H1 (cell line): ENCODE measurements around the gene NPTXR. TPM values are rescaled to one million over a fixed set of nuclear protein-coding genes. Genes with fewer than 3 reads are reported as not detected.
A peak's percentile ranks its signal among the peaks of the same experiment; 100 is the strongest.

ENCODE experiments used
- CTCF ChIA-PET: fragments of 300-600 bp; sonication (Branson Sonifier 250); formaldehyde crosslinking; loops from one replicate; lab custom pipeline; 2021; ENCODE audit not compliant: partially characterized antibody; lab: Charles Lee
- POLR2A ChIA-PET: fragments of 300-600 bp; sonication (Branson Sonifier 250); formaldehyde crosslinking; loops from one replicate; lab custom pipeline; 2021; ENCODE audit warnings: inconsistent platforms; ENCODE audit not compliant: partially characterized antibody; lab: Charles Lee
- DNase-seq, 2 experiments: peaks; one replicate each; pipeline versions ENCODE4 v3.0.0 to v3.0.0-alpha.2; 2010 to 2022; ENCODE audit warnings: low spot score in 2 of 2, low read depth in 1 of 2, mixed read lengths in 1 of 2
- FAIRE-seq: peaks from 2 replicates; lab custom pipeline; 2011; peaks lifted over from hg19 to GRCh38; lab: Jason Lieb, UNC
- H2AFZ ChIP-seq: 2 replicates; pipeline ENCODE4 v1.8.1; 2012; ENCODE audit warnings: low read length, inconsistent platforms
- H2AK5ac ChIP-seq: 2 replicates; pipeline ENCODE4 v1.6.1; 2013; ENCODE audit warnings: low read depth, low read length
- H2BK120ac ChIP-seq: replicated peaks from 2 replicates; pipeline ENCODE3; 2013; ENCODE audit warnings: low read depth, low read length, inconsistent platforms
- H2BK12ac ChIP-seq: 2 replicates; pipeline ENCODE4 v1.6.1; 2013; ENCODE audit warnings: low read depth, low read length
- H2BK15ac ChIP-seq: 2 replicates; pipeline ENCODE4 v1.6.1; 2013; ENCODE audit warnings: low read length
- H2BK20ac ChIP-seq: 2 replicates; pipeline ENCODE4 v1.6.1; 2013; ENCODE audit warnings: low read length
- H2BK5ac ChIP-seq: 2 replicates; pipeline ENCODE4 v1.6.1; 2013; ENCODE audit warnings: low read depth, low read length
- H3K14ac ChIP-seq: 2 replicates; pipeline ENCODE4 v1.6.1; 2013; ENCODE audit warnings: inconsistent platforms; ENCODE audit not compliant: insufficient read length
- H3K18ac ChIP-seq: 2 replicates; pipeline ENCODE4 v1.6.1; 2013; ENCODE audit warnings: low read length; ENCODE audit errors: extremely low read depth
- H3K23ac ChIP-seq: 2 replicates; pipeline ENCODE4 v1.6.1; 2013; ENCODE audit warnings: inconsistent platforms; ENCODE audit not compliant: insufficient read length
- H3K23me2 ChIP-seq: 2 replicates; pipeline ENCODE4 v1.6.1; 2013; ENCODE audit warnings: low read depth, low read length
- H3K27ac ChIP-seq: 2 replicates; pipeline ENCODE4 v1.6.1; 2011; ENCODE audit warnings: low read depth, low read length, inconsistent platforms
- H3K27me3 ChIP-seq, 4 experiments: replicated peaks in 1 of 4; 1 replicate in 1 of 4; 2 replicates in 3 of 4; pipeline versions ENCODE4 v1.6.1 to v1.8.1; 2011 to 2013; ENCODE audit warnings: low read length in 3 of 4, mild to moderate bottlenecking in 3 of 4, inconsistent platforms in 2 of 4, mixed read lengths in 2 of 4, moderate library complexity in 1 of 4; ENCODE audit not compliant: control insufficient read depth in 3 of 4, insufficient read depth in 3 of 4; ENCODE audit errors: extremely low read depth in 1 of 4
- H3K36me3 ChIP-seq, 4 experiments: 2 replicates each; pipeline versions ENCODE4 v1.6.1 to v1.8.1; 2011 to 2013; ENCODE audit warnings: mild to moderate bottlenecking in 4 of 4, low read length in 3 of 4, moderate library complexity in 2 of 4, control low read depth in 1 of 4, inconsistent platforms in 1 of 4; ENCODE audit not compliant: insufficient read depth in 4 of 4, control insufficient read depth in 2 of 4
- H3K4ac ChIP-seq: replicated peaks from 2 replicates; pipeline ENCODE3; 2013; ENCODE audit warnings: low read length, low read depth, mixed read lengths, inconsistent platforms; ENCODE audit not compliant: insufficient read length
- H3K4me1 ChIP-seq, 4 experiments: replicated peaks in 1 of 4; 1 replicate in 1 of 4; 2 replicates in 3 of 4; pipeline versions ENCODE4 v1.6.1 to v1.8.1; 2011 to 2013; ENCODE audit warnings: low read length in 3 of 4, inconsistent platforms in 2 of 4, mixed read lengths in 1 of 4; ENCODE audit not compliant: insufficient read depth in 4 of 4, control insufficient read depth in 3 of 4
- H3K4me2 ChIP-seq, 2 experiments: 2 replicates each; pipeline versions ENCODE4 v1.6.1 to v1.8.1; 2011 to 2013; ENCODE audit warnings: low read depth in 2 of 2, low read length in 2 of 2, control low read depth in 1 of 2, inconsistent platforms in 1 of 2, mild to moderate bottlenecking in 1 of 2; ENCODE audit not compliant: insufficient read depth in 1 of 2
- H3K4me3 ChIP-seq, 4 experiments: fragments of 200-600, 300-600 bp in 1 of 4; sonication (generic), shearing (Covaris generic), sonication (Bioruptor Twin) in 1 of 4; 2 replicates each; pipeline versions ENCODE4 v1.5.1 to v1.8.1; 2011 to 2016; ENCODE audit warnings: low read length in 4 of 4, low read depth in 3 of 4, control low read depth in 2 of 4, inconsistent platforms in 2 of 4, mild to moderate bottlenecking in 2 of 4, mixed read lengths in 1 of 4, moderate library complexity in 1 of 4; ENCODE audit not compliant: insufficient read depth in 2 of 4; ENCODE audit errors: extremely low read depth in 1 of 4
- H3K56ac ChIP-seq: replicated peaks from 2 replicates; pipeline ENCODE3; 2013; ENCODE audit warnings: low read depth, mild to moderate bottlenecking, mixed read lengths, low read length, inconsistent platforms; ENCODE audit not compliant: insufficient read length
- H3K79me1 ChIP-seq: 2 replicates; pipeline ENCODE4 v1.6.1; 2013; ENCODE audit warnings: low read depth, low read length, control low read depth
- H3K79me2 ChIP-seq, 2 experiments: 2 replicates each; pipeline versions ENCODE4 v1.6.1 to v1.8.1; 2012 to 2013; ENCODE audit warnings: low read length in 2 of 2, mild to moderate bottlenecking in 2 of 2, inconsistent platforms in 1 of 2; ENCODE audit not compliant: insufficient read depth in 2 of 2, control insufficient read depth in 1 of 2
- H3K9ac ChIP-seq, 4 experiments: replicated peaks in 1 of 4; 1 replicate in 1 of 4; 2 replicates in 3 of 4; pipeline versions ENCODE4 v1.6.1 to v1.8.1; 2011 to 2013; ENCODE audit warnings: low read depth in 3 of 4, low read length in 3 of 4, control low read depth in 2 of 4, mild to moderate bottlenecking in 2 of 4, moderate library complexity in 2 of 4, inconsistent platforms in 1 of 4; ENCODE audit errors: extremely low read depth in 1 of 4
- H3K9me3 ChIP-seq, 2 experiments: 2 replicates each; pipeline versions ENCODE4 v1.6.1 to v1.8.1; 2012 to 2013; ENCODE audit warnings: mild to moderate bottlenecking in 2 of 2, moderate library complexity in 2 of 2, control low read depth in 1 of 2, inconsistent platforms in 1 of 2, low read depth in 1 of 2, low read length in 1 of 2, mixed read lengths in 1 of 2; ENCODE audit not compliant: insufficient read depth in 2 of 2
- H4K20me1 ChIP-seq, 2 experiments: replicated peaks in 1 of 2; 2 replicates each; pipeline versions ENCODE3 to v1.8.1; 2011 to 2013; ENCODE audit warnings: inconsistent platforms in 2 of 2, low read length in 2 of 2, mild to moderate bottlenecking in 1 of 2; ENCODE audit not compliant: insufficient read depth in 2 of 2, control insufficient read depth in 1 of 2
- H4K5ac ChIP-seq: 2 replicates; pipeline ENCODE4 v1.6.1; 2013; ENCODE audit warnings: low read length, low read depth, mixed read lengths, inconsistent platforms; ENCODE audit not compliant: insufficient read length
- H4K8ac ChIP-seq: 2 replicates; pipeline ENCODE4 v1.8.0; 2013; ENCODE audit warnings: mild to moderate bottlenecking, moderate library complexity, low read length, inconsistent platforms; ENCODE audit not compliant: insufficient read depth; ENCODE audit errors: extremely low read depth
- H4K91ac ChIP-seq: replicated peaks from 2 replicates; pipeline ENCODE3; 2013; ENCODE audit warnings: low read length, mixed read lengths, inconsistent platforms; ENCODE audit not compliant: insufficient read length
- KDM5A ChIP-seq: fragments of 200-600 bp; IDR thresholded peaks from 2 replicates; pipeline ENCODE4 v1.7.1; 2012; ENCODE audit warnings: mild to moderate bottlenecking, low read length, inconsistent platforms, mixed read lengths
- RAD21 ChIP-seq, 2 experiments: IDR thresholded peaks in 1 of 2; conservative IDR thresholded peaks in 1 of 2; 2 replicates each; pipeline ENCODE4 v1.6.1; 2011; ENCODE audit warnings: low read depth in 2 of 2, low read length in 2 of 2, improper control_type of control experiment in 1 of 2, inconsistent platforms in 1 of 2, mild to moderate bottlenecking in 1 of 2, moderate library complexity in 1 of 2
- WGBS, 2 experiments: shearing (Covaris generic) in 1 of 2; methylation state at CpG; one replicate each; pipeline versions ENCODE4 v1.1.6 to v1.1.7; 2013 to 2015; ENCODE audit warnings: low lambda C conversion rate in 2 of 2, mixed read lengths in 2 of 2, inconsistent platforms in 1 of 2, low coverage in 1 of 2, missing lambda C conversion rate in 1 of 2; ENCODE audit not compliant: insufficient replicate concordance in 2 of 2, insufficient coverage in 1 of 2, insufficient read length in 1 of 2; ENCODE audit errors: extremely low coverage in 1 of 2, missing lambda C conversion rate in 1 of 2; 5-methylcytosine and 5-hydroxymethylcytosine counted together
- polyA plus RNA-seq, 7 experiments: library from polyadenylated mRNA; depleted of rRNA in 3 of 7; stranded (reverse) in 5 of 7; unstranded in 2 of 7; fragments of >200 nt in 5 of 7; fragments of 200-250 nt in 2 of 7; gene quantifications; 1 replicate in 5 of 7; 2 replicates in 1 of 7; 4 replicates in 1 of 7; pipeline versions ENCODE4 v1.2.1 to v1.2.3, GENCODE V29; 2011 to 2013; ENCODE audit warnings: missing spikeins in 2 of 7, mixed read lengths in 2 of 7
- total RNA-seq: library from RNA; stranded (reverse); fragmentation: NEBNext Ultra II Directional; extraction: Animal tissue kit (Norgen Biotek cat#: 25700); gene quantifications from 2 replicates; pipeline ENCODE4 v1.2.1, GENCODE V29; 2021

NPTXR gene
- total and polyA plus RNA-seq, 2 of the 8 experiments (the other 6 are each of a cell fraction or from before 2014, with no cell fraction given): 3.7 to 6.4 TPM

DNA sequence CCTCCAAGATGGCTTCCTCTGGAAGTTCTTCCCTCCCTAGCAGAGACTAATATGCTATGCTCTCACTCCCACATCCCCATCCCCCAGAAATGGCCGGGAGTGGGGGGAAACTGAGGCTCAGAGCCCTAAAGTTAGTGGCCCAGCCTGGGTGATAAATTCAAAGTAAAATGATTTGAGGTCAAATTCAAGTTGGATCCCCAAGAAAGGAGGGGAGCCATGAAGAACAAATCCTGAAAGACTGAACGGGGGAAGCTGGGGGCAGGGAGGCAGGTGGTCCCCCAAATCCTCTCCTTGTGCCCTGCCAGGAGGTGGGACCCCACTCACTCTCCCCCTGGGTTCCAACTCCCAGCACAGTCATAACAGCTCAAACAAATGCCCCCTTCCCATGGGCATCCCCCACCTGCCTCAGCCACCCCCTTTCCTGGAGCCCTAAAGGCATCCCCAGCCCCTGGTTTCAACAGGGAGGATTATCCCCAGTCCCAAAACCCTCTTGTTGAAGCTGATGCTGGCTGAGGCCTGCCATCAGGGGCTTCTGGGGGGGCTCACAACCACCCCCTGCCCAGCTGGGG lies 27.0 kb upstream of the NPTXR start:
- Histone ChIP-seq H3K4ac (no peak overlapping the region), H3K56ac (no peak overlapping the region), H3K79me2 (peaks cover 0 to 9% of the 10 kb centered on the region in 2 experiments; a peak in 2 of 4 replicates), H4K5ac (no peak overlapping the region), H2BK12ac (0 out of 2 replicates have a peak overlapping the region, but pooled peaks have one; percentile 39), H3K36me3 (peaks cover 0 to 16% (median 8%) of the 10 kb centered on the region in 4 experiments; a peak in 3 of 8 replicates), H2AK5ac (no peak overlapping the region), H3K4me3 (peak overlapping the region; percentile 65 to 97 (median 69)), H3K27me3 (no peaks in the 10 kb centered on the region; a peak in 2 of 7 replicates), H3K9me3 (no peaks in the 10 kb centered on the region), H3K18ac (no peak overlapping the region; the same call in 1 of the 2 replicates), H3K23me2 (peaks cover 9% of the 10 kb centered on the region; the same call in 1 of the 2 replicates), H3K9ac (no peak overlapping the region), H3K79me1 (peaks cover 4% of the 10 kb centered on the region), H2BK15ac (0 out of 2 replicates have a peak overlapping the region, but pooled peaks have one; percentile 16), H4K20me1 (peaks cover 10 to 11% of the 10 kb centered on the region in 2 experiments), H4K8ac (peak overlapping the region; percentile 69), H4K91ac (peak overlapping the region; percentile 10), H3K4me2 (peak overlapping the region; percentile 61 to 77), H3K27ac (no peak overlapping the region), H3K14ac (no peak overlapping the region), H2BK120ac (no peak overlapping the region)
- WGBS, 2 experiments: 93% methylated on average over 2 of the region's 2 CpGs; no CpG with 5 or more reads in 1 of the 2 experiments
- ChIA-PET CTCF (interaction anchor here (0.6 to 8.1 kb wide), 33 partner anchors 8 to 488 kb away, joined by 3 to 79 read pairs (median 6); partner anchors contain the start of gene APOBEC3B), POLR2A (interaction anchor here (0.6 to 1.4 kb wide), 6 partner anchors 9 to 150 kb away, joined by 3 to 5 read pairs (median 3); partner anchors contain the start of genes APOBEC3C, APOBEC3D and NPTXR)
- FAIRE-seq: no peak
- TF ChIP-seq KDM5A (no peak), RAD21 (IDR thresholded peaks at IDR 0.05 in 1 of 2, conservative IDR thresholded peaks at IDR 0.05 in 1 of 2; ENCODE audit: low read depth in 2 of 2, low read length in 2 of 2) (no peak)
- TF ChIP-seq, all 59 proteins: peak for 0
- no peak overlapping the region for H2BK20ac ChIP-seq
- DNase-seq: no peak
- H2BK5ac ChIP-seq: no peak overlapping the region
- H3K23ac ChIP-seq: no peak overlapping the region
- peaks cover 3 to 15% (median 12%) of the 10 kb centered on the region in 4 experiments; a peak in 5 of 7 replicates for H3K4me1 ChIP-seq
- H2AFZ ChIP-seq: no peak overlapping the region
